D721Med (cell line): Measurements from ENCODE around the gene UBAC1.
"Not testable (repeated sequence)": the region's sequence is repeated elsewhere in the genome, so short reads cannot be mapped to it uniquely, and the experiment has no call there.

Experiments used
- DNase-seq: peaks from one replicate; pipeline ENCODE4 v3.0.0; 2011; ENCODE audit warnings: low spot score; ENCODE audit not compliant: insufficient read length
- FAIRE-seq: peaks from 2 replicates; lab custom pipeline; 2011; peaks lifted over from hg19 to GRCh38; lab: Jason Lieb, UNC
- CTCF ChIP-seq: IDR thresholded peaks from 2 replicates; pipeline ENCODE4 v1.5.1; 2012; ENCODE audit warnings: mild to moderate bottlenecking, control low read depth; ENCODE audit not compliant: insufficient read depth; ENCODE audit errors: missing control alignments

The UBAC1 gene

DNA sequence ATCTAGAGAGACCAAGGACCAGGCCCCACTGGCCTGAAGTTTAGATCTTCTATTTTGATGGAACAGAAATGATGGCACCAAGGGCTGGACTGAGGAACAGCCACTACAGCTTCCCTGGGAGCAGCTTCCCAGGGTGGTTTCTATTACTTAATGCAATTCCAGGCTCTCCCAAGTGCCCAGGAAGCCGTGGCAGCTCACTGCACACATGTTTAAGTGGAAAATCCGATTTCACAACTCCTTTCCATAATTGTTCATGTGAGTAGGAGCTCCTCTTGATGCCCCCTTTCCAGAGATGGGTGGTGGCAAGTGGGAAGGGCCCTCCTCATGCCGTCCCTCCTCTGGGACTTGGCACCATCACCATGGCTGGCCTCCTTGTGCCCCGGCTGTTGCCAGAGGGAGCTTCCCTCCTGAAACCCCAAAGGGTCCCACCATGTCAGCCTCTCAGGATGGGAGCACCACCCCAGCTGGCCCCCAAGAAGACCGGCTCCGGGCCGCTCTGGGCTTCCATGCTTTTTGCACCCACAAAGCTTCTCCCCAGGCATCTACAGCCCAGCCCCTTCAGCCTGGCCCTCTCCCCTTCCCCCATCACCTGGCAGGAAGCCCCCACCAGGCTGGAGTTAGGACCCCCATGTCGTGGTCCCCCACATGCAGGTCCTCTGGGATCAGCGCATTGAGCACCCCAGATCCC lies 9.1 kb upstream of the UBAC1 start:
- DNase-seq (no peak), FAIRE-seq (no peak)
- TF ChIP-seq CTCF, result no peak

DNA sequence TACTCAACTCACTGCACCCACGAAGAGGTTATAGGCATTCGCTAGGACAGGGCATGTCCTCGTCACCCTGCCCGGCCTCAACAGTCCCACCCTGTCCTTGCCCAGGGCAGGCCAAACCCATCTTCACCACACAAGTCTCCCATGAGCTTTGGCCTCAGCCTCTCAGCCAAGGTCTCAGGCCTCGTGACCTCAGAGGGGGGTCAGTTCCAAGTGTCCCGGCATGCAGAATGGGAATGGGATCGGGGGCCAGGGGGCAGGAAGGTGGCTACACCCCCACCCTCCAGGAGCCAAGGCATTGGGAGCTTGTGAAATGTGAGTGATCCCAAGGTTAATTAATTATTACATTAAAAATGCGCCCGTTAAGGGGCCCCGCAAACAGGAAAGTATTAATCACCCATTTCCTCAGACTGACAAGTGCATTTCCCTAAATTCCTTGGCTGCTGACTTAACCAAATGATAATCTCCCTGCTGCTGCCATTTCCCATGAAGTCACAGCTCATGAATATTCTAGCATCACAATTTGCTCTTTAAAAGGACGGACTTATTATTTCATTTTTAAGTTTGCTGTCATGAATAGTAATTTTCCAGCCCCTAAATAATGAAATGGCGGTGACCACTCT lies 8.0 kb upstream of the UBAC1 start:
- no peak for FAIRE-seq
- no peak for TF ChIP-seq CTCF
- DNase-seq, result no peak

DNA sequence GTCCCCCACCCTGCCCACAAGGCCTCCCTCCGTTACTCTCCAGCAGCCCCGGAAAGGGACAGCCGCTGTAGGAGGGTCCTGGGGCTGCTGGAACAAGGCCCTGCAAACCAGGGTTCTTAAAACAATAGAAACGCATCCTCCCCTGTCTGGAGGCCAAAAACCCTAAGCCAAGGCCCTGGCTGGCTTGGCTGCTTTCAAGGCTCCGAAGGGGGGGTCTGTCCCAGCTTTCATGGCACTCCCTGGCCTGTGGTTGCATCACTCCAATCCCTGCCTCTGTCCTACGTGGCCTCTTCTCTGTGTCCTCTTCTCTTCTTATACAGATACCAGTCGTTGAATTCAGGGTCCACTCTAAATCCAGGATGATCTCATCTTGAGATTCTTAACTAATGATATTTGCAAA lies 7.4 kb upstream of the UBAC1 start:
- FAIRE-seq, result no peak
- DNase-seq, result no peak
- no peak for TF ChIP-seq CTCF

GRCh38 chr9:135968083-135968476 lies 6.9 kb upstream of the UBAC1 start:
- no peak for TF ChIP-seq CTCF
- DNase-seq, result no peak
- FAIRE-seq, result no peak

DNA sequence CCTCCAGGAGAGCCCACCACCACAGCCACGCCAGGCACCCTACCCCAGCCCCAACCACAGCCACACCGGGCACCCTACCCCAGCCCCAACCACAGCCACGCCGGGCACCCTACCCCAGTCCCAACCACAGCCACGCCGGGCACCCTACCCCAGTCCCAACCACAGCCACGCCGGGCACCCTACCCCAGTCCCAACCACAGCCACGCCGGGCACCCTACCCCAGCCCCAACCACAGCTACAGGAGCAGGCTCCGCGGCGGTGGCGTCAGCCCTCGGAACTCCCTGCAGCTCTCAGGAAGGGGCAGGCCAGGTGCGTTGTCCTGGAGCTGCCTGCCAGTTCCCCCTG lies 5.7 kb upstream of the UBAC1 start:
- not testable (repeated sequence) for DNase-seq, FAIRE-seq

GRCh38 chr9:135965124-135965756 lies 4.1 kb upstream of the UBAC1 start:
- DNase-seq (no peak), FAIRE-seq (no peak)
- no peak for TF ChIP-seq CTCF

- no peak for FAIRE-seq
- TF ChIP-seq CTCF, result no peak
These were observed 2.8 kb upstream of the UBAC1 start for GRCh38 chr9:135963938-135964337.

More at GRCh38 chr9:135963938-135964337, 2.8 kb upstream of the UBAC1 start:
- DNase-seq, result no peak
